ENCODE results near the gene MAP1LC3B2.

GRCh38 chr12:116556356-116556952 lies 2.7 kb upstream of the MAP1LC3B2 start:
- no peak for TF ChIP-seq CTCF (IDR thresholded peaks at IDR 0.05; ENCODE audit: insufficient read depth, low read depth, low read length)
- no peak for TF ChIP-seq EZH2 (IDR thresholded peaks at IDR 0.05; ENCODE audit: insufficient read depth, low read length)
